K562 (cell line): ENCODE data around the gene UBE2H. TPM values are rescaled to one million over a fixed set of nuclear protein-coding genes. Genes with fewer than 3 reads are reported as not detected.

ENCODE experiments used
- ATAC-seq: fragments of 200-7000 bp; cut with Tn5 transposase; 3 replicates; pipeline ENCODE4 v1.9.1; 2020; ENCODE audit warnings: moderate library complexity
- BruUV-seq: library from RNA; stranded (reverse); fragments of 400-500 nt; replicated peaks from 2 replicates; lab custom pipeline; 2021; lab: Mats Ljungman, UMichigan
- CTCF ChIA-PET: fragments of 300-600 bp; formaldehyde crosslinking; extraction: SDS; loops from one replicate; lab custom pipeline; 2021; ENCODE audit warnings: low intra/inter-chr PET ratio; lab: Yijun Ruan, JAX
- POLR2A ChIA-PET: fragments of 300-600, 350-650 bp; sonication (Branson Sonifier 250); formaldehyde crosslinking; extraction: SDS; loops from one replicate; lab custom pipeline; 2021; ENCODE audit warnings: antibody characterized with exemption, inconsistent platforms; lab: Yijun Ruan, JAX
- DNase-seq, 4 experiments: peaks; one replicate each; pipeline versions ENCODE4 v3.0.0 to v3.0.0-alpha.2; 2011 to 2018; ENCODE audit warnings: low spot score in 3 of 4, mixed read lengths in 3 of 4; ENCODE audit errors: extremely low read depth in 1 of 4
- FAIRE-seq: peaks from 2 replicates; lab custom pipeline; 2011; peaks lifted over from hg19 to GRCh38; lab: Jason Lieb, UNC
- H2AFZ ChIP-seq: 2 replicates; pipeline ENCODE4 v1.6.0; 2011; ENCODE audit warnings: low read depth, low read length, control low read depth, inconsistent platforms
- H3K27ac ChIP-seq: fragments of 200-600 bp; 3 replicates; pipeline ENCODE4 v1.8.0; 2011; ENCODE audit warnings: low read depth, mild to moderate bottlenecking, control low read depth, inconsistent platforms, low read length, moderate library complexity, mixed read lengths; ENCODE audit errors: extremely low read depth
- H3K27me3 ChIP-seq, 2 experiments: fragments of 300-600 bp in 1 of 2; 2 replicates in 1 of 2; 3 replicates in 1 of 2; pipeline versions ENCODE4 v1.6.0 to v1.8.0; 2011; ENCODE audit warnings: inconsistent platforms in 2 of 2, low read length in 2 of 2, mild to moderate bottlenecking in 1 of 2, mixed read lengths in 1 of 2, moderate library complexity in 1 of 2; ENCODE audit not compliant: control insufficient read depth in 2 of 2, insufficient read depth in 2 of 2
- H3K36me3 ChIP-seq: fragments of 300-600 bp; 3 replicates; pipeline ENCODE4 v1.8.0; 2011; ENCODE audit warnings: mild to moderate bottlenecking, low read length, inconsistent platforms; ENCODE audit not compliant: control insufficient read depth, insufficient read depth
- H3K4me1 ChIP-seq, 2 experiments: fragments of 200-600 bp in 1 of 2; replicated peaks in 1 of 2; 2 replicates in 1 of 2; 3 replicates in 1 of 2; pipeline versions ENCODE4 v1.5.1 to v1.8.0; 2011; ENCODE audit warnings: inconsistent platforms in 2 of 2, low read length in 2 of 2, mild to moderate bottlenecking in 1 of 2, mixed read lengths in 1 of 2, moderate library complexity in 1 of 2; ENCODE audit not compliant: control insufficient read depth in 2 of 2, insufficient read depth in 2 of 2
- H3K4me2 ChIP-seq: 2 replicates; pipeline ENCODE4 v1.6.1; 2011; ENCODE audit warnings: low read length, control low read depth, inconsistent platforms, mixed read lengths; ENCODE audit not compliant: insufficient read depth
- H3K4me3 ChIP-seq: fragments of 200-600 bp; sonication (generic), shearing (Covaris generic); 2 replicates; pipeline ENCODE4 v1.5.1; 2016; ENCODE audit warnings: control low read depth, inconsistent platforms
- H3K79me2 ChIP-seq: fragments of 200-600 bp; 3 replicates; pipeline ENCODE4 v1.8.0; 2011; ENCODE audit warnings: low read length, inconsistent platforms; ENCODE audit not compliant: control insufficient read depth, insufficient read depth
- H3K9ac ChIP-seq, 2 experiments: 2 replicates each; pipeline versions ENCODE4 v1.6.0 to v1.6.1; 2011; ENCODE audit warnings: low read depth in 2 of 2, low read length in 2 of 2, control low read depth in 1 of 2, inconsistent platforms in 1 of 2, mild to moderate bottlenecking in 1 of 2, mixed read lengths in 1 of 2; ENCODE audit not compliant: insufficient read depth in 1 of 2
- H3K9me1 ChIP-seq: one replicate; pipeline ENCODE4 v1.6.0; 2011; ENCODE audit warnings: inconsistent platforms, mild to moderate bottlenecking, low read length, moderate library complexity; ENCODE audit not compliant: control insufficient read depth, insufficient read depth
- H3K9me3 ChIP-seq: replicated peaks from 2 replicates; pipeline ENCODE4 v1.5.1; 2011; ENCODE audit warnings: low read depth, low read length, inconsistent platforms; ENCODE audit not compliant: control insufficient read depth, insufficient read depth
- H4K20me1 ChIP-seq: replicated peaks from 2 replicates; pipeline ENCODE4 v1.6.1; 2011; ENCODE audit warnings: low read length, inconsistent platforms, mixed read lengths; ENCODE audit not compliant: control insufficient read depth, insufficient read depth
- BCOR ChIP-seq: fragments of 450-650 bp; IDR thresholded peaks from 2 replicates; pipeline ENCODE4 v1.6.1; 2016
- GABPB2 ChIP-seq: fragments of 250-450 bp; sonication (Bioruptor Pico); conservative IDR thresholded peaks from 2 replicates; pipeline ENCODE4 v1.5.1; 2021; ENCODE audit warnings: mild to moderate bottlenecking
- KDM1A ChIP-seq, 2 experiments: fragments of 450-650 bp; IDR thresholded peaks; 2 replicates each; pipeline ENCODE4 v1.6.1; 2016; ENCODE audit warnings: mild to moderate bottlenecking in 2 of 2
- RBM25 ChIP-seq: fragments of 200-400 bp; formaldehyde crosslinking; IDR thresholded peaks from 2 replicates; pipeline ENCODE4 v1.6.1; 2018; ENCODE audit warnings: low read length, low read depth, moderate library complexity; ENCODE audit not compliant: severe bottlenecking
- RFX1 ChIP-seq: fragments of 450-650 bp; IDR thresholded peaks from 2 replicates; pipeline ENCODE4 v1.6.1; 2016; ENCODE audit warnings: mild to moderate bottlenecking, moderate library complexity
- SMAD2 ChIP-seq: fragments of 150-350 bp; IDR thresholded peaks from 2 replicates; pipeline ENCODE4 v1.6.1; 2014; ENCODE audit warnings: low read depth, mild to moderate bottlenecking, low read length
- SP1 ChIP-seq: sonication (generic); formaldehyde crosslinking; IDR thresholded peaks from 2 replicates; pipeline ENCODE4 v1.8.1; 2022; ENCODE audit warnings: mild to moderate bottlenecking, missing genetic modification reagents
- ZFP36 ChIP-seq: fragments of 150-350 bp; IDR thresholded peaks from 2 replicates; pipeline ENCODE4 v1.6.1; 2018; ENCODE audit warnings: low read length, low read depth; ENCODE audit not compliant: partially characterized antibody
- ZNF263 ChIP-seq: sonication (generic); formaldehyde crosslinking; IDR thresholded peaks from 2 replicates; pipeline ENCODE4 v1.8.0; 2022; ENCODE audit warnings: mild to moderate bottlenecking, missing genetic modification reagents, borderline replicate concordance
- ZNF436 ChIP-seq: fragments of 250-450, 450-650 bp; sonication (Bioruptor Pico); formaldehyde crosslinking; IDR thresholded peaks from 2 replicates; pipeline ENCODE4 v1.7.0; 2020; ENCODE audit warnings: mild to moderate bottlenecking
- WGBS: fragments of 100-300 bp; shearing (Covaris generic); methylation state at CpG from one replicate; pipeline ENCODE4 v1.1.6; 2016; ENCODE audit warnings: low coverage, mixed read lengths; ENCODE audit not compliant: insufficient coverage; ENCODE audit errors: missing lambda C conversion rate; 5-methylcytosine and 5-hydroxymethylcytosine counted together
- in situ Hi-C: fragments of 300-500 bp; cut with MboI; formaldehyde crosslinking; loops from 4 replicates; pipeline ENCODE4 v1.15.0; 2018; ENCODE audit warnings: inconsistent platforms, mixed read lengths
- intact Hi-C: fragments of 100-400 bp; cut with micrococcal nuclease; formaldehyde crosslinking; loops from 2 replicates; pipeline ENCODE4 v1.14.2; 2022
- polyA plus RNA-seq, 8 experiments: library from polyadenylated mRNA; depleted of rRNA in 4 of 8; stranded (reverse) in 5 of 8; unstranded in 3 of 8; fragments of >200 nt; fragmentation: Nextera tagmentation in 2 of 8; fragmentation: Illumina TruSeq in 1 of 8; extraction: Ambion mirVana in 2 of 8; extraction: Trizol in 1 of 8; gene quantifications; 2 replicates each; pipeline versions ENCODE4 v1.2.1 to v1.2.3, GENCODE V29; 2011 to 2014; ENCODE audit warnings: inconsistent platforms in 1 of 8, missing spikeins in 1 of 8
- total RNA-seq, 7 experiments: library from RNA; depleted of rRNA in 6 of 7; stranded (reverse); fragments of >200 nt in 6 of 7; fragmentation: Illumina TruSeq in 2 of 7; extraction: Trizol in 2 of 7; gene quantifications; 2 replicates each; pipeline versions ENCODE4 v1.2.1 to v1.2.3, GENCODE V29; 2011 to 2021; ENCODE audit warnings: low replicate concordance in 1 of 7
- TF ChIP-seq, protein P1 (sequence below), 2 experiments: fragments of 450-650 bp; IDR thresholded peaks; 2 replicates each; pipeline ENCODE4 v1.6.1; 2018; ENCODE audit warnings: mild to moderate bottlenecking in 2 of 2, low read depth in 1 of 2; ENCODE audit not compliant: partially characterized antibody in 2 of 2
- TF ChIP-seq, protein P2 (sequence below), 2 experiments: IDR thresholded peaks; 2 replicates each; pipeline ENCODE4 v1.6.1; 2012; ENCODE audit warnings: improper control_type of control experiment in 2 of 2, low read depth in 2 of 2, low read length in 2 of 2, borderline replicate concordance in 1 of 2
- TF ChIP-seq, protein P3 (sequence below): sonication (generic); formaldehyde crosslinking; IDR thresholded peaks from 2 replicates; pipeline ENCODE4 v1.8.0; 2022; ENCODE audit warnings: mild to moderate bottlenecking, missing genetic modification reagents
- TF ChIP-seq, protein P4 (sequence below): IDR thresholded peaks from 3 replicates; pipeline ENCODE4 v1.6.1; 2011; ENCODE audit warnings: borderline replicate concordance, mild to moderate bottlenecking; ENCODE audit not compliant: insufficient read length, insufficient read depth

UBE2H gene
- total and polyA plus RNA-seq, 9 of the 15 experiments (the other 6 are each of a cell fraction or from before 2014, with no cell fraction given), result 6.3 to 33.0 (median 13.3) TPM

DNA sequence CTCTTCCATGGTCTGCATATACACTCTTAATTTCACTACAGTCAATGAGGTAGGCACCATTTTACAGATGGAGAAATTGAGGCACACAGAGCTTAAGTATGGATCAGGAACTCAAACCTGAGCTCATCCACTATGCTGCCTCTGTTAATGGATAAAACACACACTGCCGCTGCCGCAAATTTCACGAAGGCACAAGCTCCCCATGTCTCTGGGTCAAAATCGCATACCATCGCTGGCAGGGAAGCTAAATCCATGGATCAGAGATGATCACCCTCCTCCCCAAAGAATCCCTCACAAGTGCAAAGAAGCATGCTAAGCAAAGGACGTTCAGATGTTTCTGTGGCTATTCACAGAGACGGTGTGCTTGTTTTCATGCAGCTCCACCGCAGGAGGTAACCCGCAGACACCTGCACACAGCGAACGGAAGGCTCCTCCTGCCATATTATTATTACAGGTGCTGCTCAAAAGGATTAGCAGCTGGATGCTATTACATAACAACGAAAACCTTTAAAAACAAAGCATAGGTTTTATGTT lies 109.3 kb downstream of the UBE2H start:
- no peaks in the 10 kb centered on the region for H3K79me2 ChIP-seq
- 75% methylated on average over 12 of the region's 12 CpGs for whole genome bisulfite sequencing
- in situ Hi-C loops, result no loop called here
- no peaks in the 10 kb centered on the region for H3K9me3 ChIP-seq
- DNase-seq, result no peak
- no TSS peak for BruUV-seq
- H4K20me1 ChIP-seq, result no peaks in the 10 kb centered on the region
- FAIRE-seq, result no peak
- ATAC-seq, result no peak
- H3K9ac ChIP-seq, result no peak overlapping the region
- no peaks in the 10 kb centered on the region for H3K36me3 ChIP-seq
- H3K27me3 ChIP-seq, result no peaks in the 10 kb centered on the region
- POLR2A ChIA-PET, result interaction anchor here (0.7 to 1.7 kb wide), 5 partner anchors 14 to 203 kb away, joined by 3 to 4 read pairs (median 3); no protein-coding TSS in a partner anchor
- no peak overlapping the region for H3K4me3 ChIP-seq
- H2AFZ ChIP-seq, result no peak overlapping the region
- CTCF ChIA-PET, result no interaction called here
- H3K9me1 ChIP-seq, result no peaks in the 10 kb centered on the region
- H3K27ac ChIP-seq, result no peak overlapping the region
- peaks cover 5 to 28% of the 10 kb centered on the region in 2 experiments; a peak in 4 of 5 replicates for H3K4me1 ChIP-seq
- H3K4me2 ChIP-seq, result no peak overlapping the region
- intact Hi-C loops, result no loop called here
- TF ChIP-seq, protein P1, sequence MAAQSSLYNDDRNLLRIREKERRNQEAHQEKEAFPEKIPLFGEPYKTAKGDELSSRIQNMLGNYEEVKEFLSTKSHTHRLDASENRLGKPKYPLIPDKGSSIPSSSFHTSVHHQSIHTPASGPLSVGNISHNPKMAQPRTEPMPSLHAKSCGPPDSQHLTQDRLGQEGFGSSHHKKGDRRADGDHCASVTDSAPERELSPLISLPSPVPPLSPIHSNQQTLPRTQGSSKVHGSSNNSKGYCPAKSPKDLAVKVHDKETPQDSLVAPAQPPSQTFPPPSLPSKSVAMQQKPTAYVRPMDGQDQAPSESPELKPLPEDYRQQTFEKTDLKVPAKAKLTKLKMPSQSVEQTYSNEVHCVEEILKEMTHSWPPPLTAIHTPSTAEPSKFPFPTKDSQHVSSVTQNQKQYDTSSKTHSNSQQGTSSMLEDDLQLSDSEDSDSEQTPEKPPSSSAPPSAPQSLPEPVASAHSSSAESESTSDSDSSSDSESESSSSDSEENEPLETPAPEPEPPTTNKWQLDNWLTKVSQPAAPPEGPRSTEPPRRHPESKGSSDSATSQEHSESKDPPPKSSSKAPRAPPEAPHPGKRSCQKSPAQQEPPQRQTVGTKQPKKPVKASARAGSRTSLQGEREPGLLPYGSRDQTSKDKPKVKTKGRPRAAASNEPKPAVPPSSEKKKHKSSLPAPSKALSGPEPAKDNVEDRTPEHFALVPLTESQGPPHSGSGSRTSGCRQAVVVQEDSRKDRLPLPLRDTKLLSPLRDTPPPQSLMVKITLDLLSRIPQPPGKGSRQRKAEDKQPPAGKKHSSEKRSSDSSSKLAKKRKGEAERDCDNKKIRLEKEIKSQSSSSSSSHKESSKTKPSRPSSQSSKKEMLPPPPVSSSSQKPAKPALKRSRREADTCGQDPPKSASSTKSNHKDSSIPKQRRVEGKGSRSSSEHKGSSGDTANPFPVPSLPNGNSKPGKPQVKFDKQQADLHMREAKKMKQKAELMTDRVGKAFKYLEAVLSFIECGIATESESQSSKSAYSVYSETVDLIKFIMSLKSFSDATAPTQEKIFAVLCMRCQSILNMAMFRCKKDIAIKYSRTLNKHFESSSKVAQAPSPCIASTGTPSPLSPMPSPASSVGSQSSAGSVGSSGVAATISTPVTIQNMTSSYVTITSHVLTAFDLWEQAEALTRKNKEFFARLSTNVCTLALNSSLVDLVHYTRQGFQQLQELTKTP (IDR thresholded peaks at IDR 0.05; ENCODE audit: low read depth in 1 of 2, partially characterized antibody in 2 of 2), result no peak
- no peak for TF ChIP-seq SMAD2
- TF ChIP-seq, protein P2, sequence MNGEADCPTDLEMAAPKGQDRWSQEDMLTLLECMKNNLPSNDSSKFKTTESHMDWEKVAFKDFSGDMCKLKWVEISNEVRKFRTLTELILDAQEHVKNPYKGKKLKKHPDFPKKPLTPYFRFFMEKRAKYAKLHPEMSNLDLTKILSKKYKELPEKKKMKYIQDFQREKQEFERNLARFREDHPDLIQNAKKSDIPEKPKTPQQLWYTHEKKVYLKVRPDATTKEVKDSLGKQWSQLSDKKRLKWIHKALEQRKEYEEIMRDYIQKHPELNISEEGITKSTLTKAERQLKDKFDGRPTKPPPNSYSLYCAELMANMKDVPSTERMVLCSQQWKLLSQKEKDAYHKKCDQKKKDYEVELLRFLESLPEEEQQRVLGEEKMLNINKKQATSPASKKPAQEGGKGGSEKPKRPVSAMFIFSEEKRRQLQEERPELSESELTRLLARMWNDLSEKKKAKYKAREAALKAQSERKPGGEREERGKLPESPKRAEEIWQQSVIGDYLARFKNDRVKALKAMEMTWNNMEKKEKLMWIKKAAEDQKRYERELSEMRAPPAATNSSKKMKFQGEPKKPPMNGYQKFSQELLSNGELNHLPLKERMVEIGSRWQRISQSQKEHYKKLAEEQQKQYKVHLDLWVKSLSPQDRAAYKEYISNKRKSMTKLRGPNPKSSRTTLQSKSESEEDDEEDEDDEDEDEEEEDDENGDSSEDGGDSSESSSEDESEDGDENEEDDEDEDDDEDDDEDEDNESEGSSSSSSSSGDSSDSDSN (IDR thresholded peaks at IDR 0.05; ENCODE audit: borderline replicate concordance in 1 of 2, low read depth in 2 of 2, low read length in 2 of 2), result 0 out of 4 replicates have a peak, but pooled peaks of 1 of the 2 experiments have one; percentile 40
- TF ChIP-seq, protein P3, sequence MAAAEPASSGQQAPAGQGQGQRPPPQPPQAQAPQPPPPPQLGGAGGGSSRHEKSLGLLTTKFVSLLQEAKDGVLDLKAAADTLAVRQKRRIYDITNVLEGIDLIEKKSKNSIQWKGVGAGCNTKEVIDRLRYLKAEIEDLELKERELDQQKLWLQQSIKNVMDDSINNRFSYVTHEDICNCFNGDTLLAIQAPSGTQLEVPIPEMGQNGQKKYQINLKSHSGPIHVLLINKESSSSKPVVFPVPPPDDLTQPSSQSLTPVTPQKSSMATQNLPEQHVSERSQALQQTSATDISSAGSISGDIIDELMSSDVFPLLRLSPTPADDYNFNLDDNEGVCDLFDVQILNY (CRISPR knock-in tag), result peak; percentile 65; the same call in 1 of the 2 replicates
- no peak for TF ChIP-seq ZNF436 (CRISPR knock-in tag)
- TF ChIP-seq, protein P4, sequence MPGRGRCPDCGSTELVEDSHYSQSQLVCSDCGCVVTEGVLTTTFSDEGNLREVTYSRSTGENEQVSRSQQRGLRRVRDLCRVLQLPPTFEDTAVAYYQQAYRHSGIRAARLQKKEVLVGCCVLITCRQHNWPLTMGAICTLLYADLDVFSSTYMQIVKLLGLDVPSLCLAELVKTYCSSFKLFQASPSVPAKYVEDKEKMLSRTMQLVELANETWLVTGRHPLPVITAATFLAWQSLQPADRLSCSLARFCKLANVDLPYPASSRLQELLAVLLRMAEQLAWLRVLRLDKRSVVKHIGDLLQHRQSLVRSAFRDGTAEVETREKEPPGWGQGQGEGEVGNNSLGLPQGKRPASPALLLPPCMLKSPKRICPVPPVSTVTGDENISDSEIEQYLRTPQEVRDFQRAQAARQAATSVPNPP, result no peak
- peak in 1 of 2 experiments; percentile 32; a peak in 1 of 4 replicates for TF ChIP-seq KDM1A (IDR thresholded peaks at IDR 0.05)
- no peak for TF ChIP-seq ZFP36
- peak; percentile 50 for TF ChIP-seq SP1 (CRISPR knock-in tag)
- TF ChIP-seq BCOR, result peak; percentile 63
- no peak for TF ChIP-seq GABPB2 (CRISPR knock-in tag)
- TF ChIP-seq ZNF263 (CRISPR knock-in tag), result peak; percentile 82
- no peak for TF ChIP-seq RFX1
- TF ChIP-seq RBM25, result peak; percentile 49
